HCT116 (cell line): ENCODE results near the gene CCER1. TPM values are rescaled to one million over a fixed set of nuclear protein-coding genes. Genes with fewer than 3 reads are reported as not detected.

ENCODE experiments used
- ATAC-seq: fragments of 200-7000 bp; cut with Tn5 transposase; 2 replicates; pipeline ENCODE4 v1.9.1; 2020; ENCODE audit warnings: mild to moderate bottlenecking, moderate library complexity
- BruUV-seq: library from RNA; stranded (reverse); fragments of 400-500 nt; replicated peaks from 2 replicates; lab custom pipeline; 2021; lab: Mats Ljungman, UMichigan
- CTCF ChIA-PET: fragments of 300-600 bp; sonication (Branson Sonifier 250); formaldehyde crosslinking; loops from one replicate; lab custom pipeline; 2021; ENCODE audit warnings: antibody characterized with exemption; lab: Charles Lee
- POLR2A ChIA-PET: fragments of 300-600, 350-600 bp; sonication (Branson Sonifier 250); formaldehyde crosslinking; loops from one replicate; lab custom pipeline; 2021; ENCODE audit warnings: antibody characterized with exemption; lab: Charles Lee
- RAD21 ChIA-PET, 2 experiments: fragments of 300-600 bp; sonication (Branson Sonifier 250); formaldehyde crosslinking; loops; one replicate each; lab custom pipeline; 2023; ENCODE audit warnings: low total read pairs in 2 of 2; ENCODE audit not compliant: uncharacterized antibody in 2 of 2, unreplicated experiment in 2 of 2, low non-redundant PET in 1 of 2; lab: Charles Lee
- DNase-seq: peaks from one replicate; pipeline ENCODE4 v3.0.0-alpha.2; 2010; ENCODE audit warnings: low read depth, low spot score
- H2AFZ ChIP-seq: fragments of 200-600 bp; shearing (Covaris generic), sonication (generic); 2 replicates; pipeline ENCODE4 v1.6.1; 2017; ENCODE audit warnings: low read depth, mixed run types, mixed read lengths, antibody characterized with exemption, low read length; ENCODE audit not compliant: poor library complexity, severe bottlenecking
- H3K27ac ChIP-seq: 2 replicates; pipeline ENCODE4 v1.5.1; 2012; ENCODE audit warnings: low read depth, low read length
- H3K27me3 ChIP-seq: fragments of 200-600 bp; sonication (generic); 2 replicates; pipeline ENCODE4 v1.6.1; 2016; ENCODE audit warnings: mixed run types, low read length, mixed read lengths; ENCODE audit not compliant: insufficient read depth
- H3K36me3 ChIP-seq, 2 experiments: fragments of 200-500 bp in 1 of 2; fragments of 200-600 bp in 1 of 2; sonication (Bioruptor generic) in 1 of 2; sonication (generic) in 1 of 2; 2 replicates each; pipeline versions ENCODE4 v1.5.1 to v1.6.1; 2014 to 2016; ENCODE audit warnings: low read length in 2 of 2, inconsistent platforms in 1 of 2, mixed read lengths in 1 of 2, mixed run types in 1 of 2; ENCODE audit not compliant: insufficient read depth in 2 of 2, control insufficient read depth in 1 of 2
- H3K4me1 ChIP-seq, 2 experiments: fragments of 200-600 bp in 1 of 2; sonication (generic) in 1 of 2; 2 replicates each; pipeline versions ENCODE4 v1.5.1 to v1.6.1; 2012 to 2017; ENCODE audit warnings: low read length in 2 of 2, inconsistent platforms in 1 of 2, mild to moderate bottlenecking in 1 of 2, mixed read lengths in 1 of 2, mixed run types in 1 of 2, moderate library complexity in 1 of 2; ENCODE audit not compliant: insufficient read depth in 2 of 2, control insufficient read depth in 1 of 2
- H3K4me2 ChIP-seq: fragments of 200-600 bp; sonication (generic); 2 replicates; pipeline ENCODE4 v1.6.1; 2017; ENCODE audit warnings: mixed run types, low read length, mixed read lengths
- H3K4me3 ChIP-seq, 2 experiments: fragments of 200-600 bp in 1 of 2; sonication (generic) in 1 of 2; replicated peaks in 1 of 2; 2 replicates each; pipeline ENCODE4 v1.5.1; 2011 to 2016; ENCODE audit warnings: low read length in 2 of 2, control low read depth in 1 of 2, low read depth in 1 of 2, mild to moderate bottlenecking in 1 of 2, mixed read lengths in 1 of 2, mixed run types in 1 of 2
- H3K79me2 ChIP-seq: fragments of 200-600 bp; sonication (generic); 2 replicates; pipeline ENCODE4 v1.6.1; 2017; ENCODE audit warnings: mild to moderate bottlenecking, mixed run types, low read length, moderate library complexity, mixed read lengths; ENCODE audit not compliant: insufficient read depth
- H3K9ac ChIP-seq: fragments of 200-600 bp; sonication (generic); 2 replicates; pipeline ENCODE4 v1.6.1; 2016; ENCODE audit warnings: low read length, mixed read lengths
- H3K9me2 ChIP-seq: fragments of 200-600 bp; sonication (generic), shearing (Covaris generic); 2 replicates; pipeline ENCODE4 v1.6.1; 2017; ENCODE audit warnings: mixed run types, mild to moderate bottlenecking, moderate library complexity; ENCODE audit not compliant: insufficient read depth
- H3K9me3 ChIP-seq, 2 experiments: fragments of 200-500 bp in 1 of 2; fragments of 200-600 bp in 1 of 2; sonication (Bioruptor generic) in 1 of 2; sonication (generic) in 1 of 2; 2 replicates each; pipeline ENCODE4 v1.6.1; 2014 to 2017; ENCODE audit warnings: low read length in 2 of 2, mixed read lengths in 2 of 2, inconsistent platforms in 1 of 2, low read depth in 1 of 2, mild to moderate bottlenecking in 1 of 2, mixed run types in 1 of 2, moderate library complexity in 1 of 2; ENCODE audit not compliant: control insufficient read depth in 1 of 2, insufficient read depth in 1 of 2
- H4K20me1 ChIP-seq: fragments of 200-600 bp; sonication (generic), shearing (Covaris generic); 2 replicates; pipeline ENCODE4 v1.6.1; 2017; ENCODE audit warnings: mixed run types, mild to moderate bottlenecking, moderate library complexity; ENCODE audit not compliant: insufficient read depth
- CBX3 ChIP-seq: IDR thresholded peaks from 2 replicates; pipeline ENCODE4 v1.6.1; 2012; ENCODE audit warnings: low read depth
- EZH2 ChIP-seq: fragments of 200-600 bp; sonication (generic); IDR thresholded peaks from 2 replicates; pipeline ENCODE4 v1.6.1; 2017; ENCODE audit warnings: antibody characterized with exemption, mixed run types
- POLR2A ChIP-seq: IDR thresholded peaks from 2 replicates; pipeline ENCODE4 v1.7.0; 2011; ENCODE audit warnings: borderline replicate concordance; ENCODE audit not compliant: insufficient read depth, insufficient read length; ENCODE audit errors: extremely low read depth
- POLR2AphosphoS5 ChIP-seq: IDR thresholded peaks from 2 replicates; pipeline ENCODE4 v1.6.1; 2011; ENCODE audit warnings: mild to moderate bottlenecking, low read depth, low read length, moderate library complexity
- SP1 ChIP-seq: IDR thresholded peaks from 2 replicates; pipeline ENCODE4 v1.6.1; 2012; ENCODE audit warnings: low read depth
- SRF ChIP-seq: IDR thresholded peaks from 2 replicates; pipeline ENCODE4 v1.6.1; 2012; ENCODE audit warnings: low read depth
- YY1 ChIP-seq: IDR thresholded peaks from 2 replicates; pipeline ENCODE4 v1.6.1; 2011; ENCODE audit warnings: low read length, low read depth, moderate library complexity, mild to moderate bottlenecking; ENCODE audit not compliant: insufficient replicate concordance; ENCODE audit errors: extremely low read depth
- ZNF274 ChIP-seq: fragments of 200-500 bp; sonication (Bioruptor generic); IDR thresholded peaks from 2 replicates; pipeline ENCODE4 v1.6.1; 2014; ENCODE audit warnings: mild to moderate bottlenecking, low read depth, low read length, inconsistent platforms
- intact Hi-C: fragments of 100-400 bp; cut with micrococcal nuclease; formaldehyde crosslinking; loops from 2 replicates; pipeline ENCODE4 v1.10.0; 2022
- total RNA-seq: library from RNA; stranded (reverse); gene quantifications from one replicate; pipeline ENCODE4 v1.2.1, GENCODE V29; 2021; ENCODE audit not compliant: unreplicated experiment
- TF ChIP-seq, protein P1 (sequence below): IDR thresholded peaks from 2 replicates; pipeline ENCODE4 v1.6.1; 2012; ENCODE audit warnings: low read depth
- TF ChIP-seq, protein P2 (sequence below): IDR thresholded peaks from 2 replicates; pipeline ENCODE4 v1.6.1; 2011; ENCODE audit warnings: mild to moderate bottlenecking, low read length, moderate library complexity; ENCODE audit not compliant: insufficient replicate concordance; ENCODE audit errors: extremely low read depth

The CCER1 gene
- total RNA-seq, 1 experiment from 2014 or later: not detected

DNA sequence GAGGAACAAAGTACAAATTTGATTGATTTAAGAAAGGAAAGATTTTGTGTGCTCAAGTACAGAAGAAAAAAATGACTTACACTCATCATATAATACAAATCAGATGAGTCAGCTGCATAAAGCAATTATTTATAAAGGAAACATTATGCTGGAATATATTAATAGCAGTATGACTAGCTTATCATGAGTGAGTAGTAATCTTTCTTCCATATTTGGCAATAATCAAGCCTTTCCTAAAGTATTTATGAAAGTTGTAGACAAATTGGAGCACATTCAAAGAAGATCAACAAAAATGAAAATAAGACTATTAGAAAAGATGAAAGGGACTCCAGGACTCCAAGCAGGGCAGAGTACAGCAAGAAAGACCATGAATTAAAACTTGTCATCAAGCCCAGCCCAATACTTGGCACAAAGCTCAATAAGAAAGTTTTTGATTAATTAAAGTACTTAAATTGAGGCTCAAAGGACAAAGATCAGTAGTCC, 32.8 kb downstream of the CCER1 start:
- Histone ChIP-seq H3K27me3 (no peaks in the 10 kb centered on the region), H3K79me2 (no peaks in the 10 kb centered on the region), H3K9ac (no peak overlapping the region), H3K4me3 (no peak overlapping the region), H3K9me2 (no peaks in the 10 kb centered on the region), H3K36me3 (no peaks in the 10 kb centered on the region), H3K4me2 (no peak overlapping the region), H2AFZ (no peak overlapping the region), H3K27ac (no peak overlapping the region), H3K4me1 (no peaks in the 10 kb centered on the region), H3K9me3 (no peaks in the 10 kb centered on the region), H4K20me1 (no peaks in the 10 kb centered on the region)
- ChIA-PET RAD21 (no interaction called here), CTCF (interaction anchor here (1.7 kb wide), 1 partner anchor 23 kb away, joined by 4 read pairs; no protein-coding TSS in a partner anchor), POLR2A (no interaction called here)
- intact Hi-C loops: no loop called here
- DNase-seq (no peak), ATAC-seq (no peak)
- no TSS peak for BruUV-seq
- TF ChIP-seq CBX3 (no peak), SRF (no peak), ZNF274 (no peak), YY1 (no peak), SP1 (no peak), POLR2A (no peak), POLR2AphosphoS5 (no peak), EZH2 (no peak)
- TF ChIP-seq, protein P1, sequence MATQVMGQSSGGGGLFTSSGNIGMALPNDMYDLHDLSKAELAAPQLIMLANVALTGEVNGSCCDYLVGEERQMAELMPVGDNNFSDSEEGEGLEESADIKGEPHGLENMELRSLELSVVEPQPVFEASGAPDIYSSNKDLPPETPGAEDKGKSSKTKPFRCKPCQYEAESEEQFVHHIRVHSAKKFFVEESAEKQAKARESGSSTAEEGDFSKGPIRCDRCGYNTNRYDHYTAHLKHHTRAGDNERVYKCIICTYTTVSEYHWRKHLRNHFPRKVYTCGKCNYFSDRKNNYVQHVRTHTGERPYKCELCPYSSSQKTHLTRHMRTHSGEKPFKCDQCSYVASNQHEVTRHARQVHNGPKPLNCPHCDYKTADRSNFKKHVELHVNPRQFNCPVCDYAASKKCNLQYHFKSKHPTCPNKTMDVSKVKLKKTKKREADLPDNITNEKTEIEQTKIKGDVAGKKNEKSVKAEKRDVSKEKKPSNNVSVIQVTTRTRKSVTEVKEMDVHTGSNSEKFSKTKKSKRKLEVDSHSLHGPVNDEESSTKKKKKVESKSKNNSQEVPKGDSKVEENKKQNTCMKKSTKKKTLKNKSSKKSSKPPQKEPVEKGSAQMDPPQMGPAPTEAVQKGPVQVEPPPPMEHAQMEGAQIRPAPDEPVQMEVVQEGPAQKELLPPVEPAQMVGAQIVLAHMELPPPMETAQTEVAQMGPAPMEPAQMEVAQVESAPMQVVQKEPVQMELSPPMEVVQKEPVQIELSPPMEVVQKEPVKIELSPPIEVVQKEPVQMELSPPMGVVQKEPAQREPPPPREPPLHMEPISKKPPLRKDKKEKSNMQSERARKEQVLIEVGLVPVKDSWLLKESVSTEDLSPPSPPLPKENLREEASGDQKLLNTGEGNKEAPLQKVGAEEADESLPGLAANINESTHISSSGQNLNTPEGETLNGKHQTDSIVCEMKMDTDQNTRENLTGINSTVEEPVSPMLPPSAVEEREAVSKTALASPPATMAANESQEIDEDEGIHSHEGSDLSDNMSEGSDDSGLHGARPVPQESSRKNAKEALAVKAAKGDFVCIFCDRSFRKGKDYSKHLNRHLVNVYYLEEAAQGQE: no peak
- TF ChIP-seq, protein P2, sequence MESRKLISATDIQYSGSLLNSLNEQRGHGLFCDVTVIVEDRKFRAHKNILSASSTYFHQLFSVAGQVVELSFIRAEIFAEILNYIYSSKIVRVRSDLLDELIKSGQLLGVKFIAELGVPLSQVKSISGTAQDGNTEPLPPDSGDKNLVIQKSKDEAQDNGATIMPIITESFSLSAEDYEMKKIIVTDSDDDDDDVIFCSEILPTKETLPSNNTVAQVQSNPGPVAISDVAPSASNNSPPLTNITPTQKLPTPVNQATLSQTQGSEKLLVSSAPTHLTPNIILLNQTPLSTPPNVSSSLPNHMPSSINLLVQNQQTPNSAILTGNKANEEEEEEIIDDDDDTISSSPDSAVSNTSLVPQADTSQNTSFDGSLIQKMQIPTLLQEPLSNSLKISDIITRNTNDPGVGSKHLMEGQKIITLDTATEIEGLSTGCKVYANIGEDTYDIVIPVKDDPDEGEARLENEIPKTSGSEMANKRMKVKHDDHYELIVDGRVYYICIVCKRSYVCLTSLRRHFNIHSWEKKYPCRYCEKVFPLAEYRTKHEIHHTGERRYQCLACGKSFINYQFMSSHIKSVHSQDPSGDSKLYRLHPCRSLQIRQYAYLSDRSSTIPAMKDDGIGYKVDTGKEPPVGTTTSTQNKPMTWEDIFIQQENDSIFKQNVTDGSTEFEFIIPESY: no peak
